ENCODE data around the gene PLIN3.

DNA sequence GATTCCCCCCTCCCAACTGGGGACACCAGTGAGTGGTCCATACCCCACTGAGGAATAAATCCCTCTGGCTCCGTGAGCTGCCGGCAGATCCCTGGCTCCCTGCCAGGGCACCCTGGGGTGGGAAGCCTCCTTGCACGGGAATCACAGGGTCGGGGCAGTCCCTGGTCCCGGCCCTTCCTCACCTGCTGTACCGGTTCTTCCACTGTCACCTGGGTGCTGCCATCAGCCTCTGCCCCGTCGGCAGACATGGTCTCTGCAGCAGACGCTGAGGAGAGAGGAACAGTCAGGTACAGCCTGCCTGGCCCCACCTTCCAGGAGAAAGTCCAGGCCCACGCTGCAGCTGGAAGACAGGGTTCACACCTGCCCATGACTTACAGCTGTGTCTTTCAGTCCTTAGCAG lies 6.3 kb downstream of the PLIN3 start:
- TF ChIP-seq EZH2 (IDR thresholded peaks at IDR 0.05; ENCODE audit: borderline replicate concordance), result no peak
- TF ChIP-seq, protein P1, sequence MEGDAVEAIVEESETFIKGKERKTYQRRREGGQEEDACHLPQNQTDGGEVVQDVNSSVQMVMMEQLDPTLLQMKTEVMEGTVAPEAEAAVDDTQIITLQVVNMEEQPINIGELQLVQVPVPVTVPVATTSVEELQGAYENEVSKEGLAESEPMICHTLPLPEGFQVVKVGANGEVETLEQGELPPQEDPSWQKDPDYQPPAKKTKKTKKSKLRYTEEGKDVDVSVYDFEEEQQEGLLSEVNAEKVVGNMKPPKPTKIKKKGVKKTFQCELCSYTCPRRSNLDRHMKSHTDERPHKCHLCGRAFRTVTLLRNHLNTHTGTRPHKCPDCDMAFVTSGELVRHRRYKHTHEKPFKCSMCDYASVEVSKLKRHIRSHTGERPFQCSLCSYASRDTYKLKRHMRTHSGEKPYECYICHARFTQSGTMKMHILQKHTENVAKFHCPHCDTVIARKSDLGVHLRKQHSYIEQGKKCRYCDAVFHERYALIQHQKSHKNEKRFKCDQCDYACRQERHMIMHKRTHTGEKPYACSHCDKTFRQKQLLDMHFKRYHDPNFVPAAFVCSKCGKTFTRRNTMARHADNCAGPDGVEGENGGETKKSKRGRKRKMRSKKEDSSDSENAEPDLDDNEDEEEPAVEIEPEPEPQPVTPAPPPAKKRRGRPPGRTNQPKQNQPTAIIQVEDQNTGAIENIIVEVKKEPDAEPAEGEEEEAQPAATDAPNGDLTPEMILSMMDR (IDR thresholded peaks at IDR 0.05; ENCODE audit: poor library complexity), result no peak

All from hepatocyte (in vitro differentiated cells).